Heart left ventricle (tissue), 16 donors: Measurements from ENCODE around the gene BUB1. TPM values are rescaled to one million over a fixed set of nuclear protein-coding genes. Genes with fewer than 3 reads are reported as not detected.

Experiments used
- ATAC-seq, 4 donors: fragments of 200-7000 bp; cut with Tn5 transposase; one replicate each; pipeline ENCODE4 v1.9.1; 2020 to 2022; ENCODE audit warnings: moderate library complexity in 4 of 4, mild to moderate bottlenecking in 3 of 4, moderate number of reproducible peaks in 1 of 4
- DNase-seq, 5 donors: peaks; one replicate each; pipeline ENCODE4 v3.0.0-alpha.2; 2020
- H3K27ac ChIP-seq, 12 donors: fragments of 200-600 bp; sonication (generic) in 4 of 12; one replicate each; pipeline versions ENCODE4 v1.5.0 to v1.8.0; 2016 to 2022; ENCODE audit warnings: mild to moderate bottlenecking in 2 of 12
- H3K27me3 ChIP-seq, 9 donors: fragments of 200-600 bp; sonication (generic) in 2 of 9; one replicate each; pipeline versions ENCODE4 v1.5.1 to v1.8.0; 2016 to 2022; ENCODE audit warnings: mild to moderate bottlenecking in 3 of 9
- H3K36me3 ChIP-seq, 9 donors: fragments of 200-600 bp; sonication (generic) in 2 of 9; one replicate each; pipeline versions ENCODE4 v1.5.0 to v1.8.0; 2018 to 2022; ENCODE audit warnings: mild to moderate bottlenecking in 2 of 9
- H3K4me1 ChIP-seq, 12 donors: fragments of 200-600 bp; sonication (generic) in 4 of 12; one replicate each; pipeline versions ENCODE4 v1.5.0 to v1.8.0; 2016 to 2022; ENCODE audit warnings: mild to moderate bottlenecking in 3 of 12
- H3K4me3 ChIP-seq, 12 donors: fragments of 200-600 bp; sonication (generic) in 4 of 12; one replicate each; pipeline versions ENCODE4 v1.5.0 to v1.8.0; 2017 to 2022; ENCODE audit warnings: mild to moderate bottlenecking in 9 of 12, moderate library complexity in 4 of 12
- H3K9me3 ChIP-seq, 12 donors: fragments of 200-600 bp; sonication (generic) in 4 of 12; one replicate each; pipeline versions ENCODE4 v1.5.0 to v1.8.0; 2016 to 2022; ENCODE audit warnings: mild to moderate bottlenecking in 1 of 12
- POLR2A ChIP-seq, 2 donors: fragments of 450-650 bp; IDR thresholded peaks; one replicate each; pipeline ENCODE4 v1.6.1; 2017; ENCODE audit warnings: antibody characterized with exemption in 2 of 2, mild to moderate bottlenecking in 2 of 2, moderate library complexity in 2 of 2
- WGBS, 4 donors: extraction: QIAGEN DNeasy Blood & Tissue Kit in 2 of 4; methylation state at CpG; one replicate each; pipeline versions ENCODE4 v1.1.5 to v1.1.7; 2013 to 2018; 5-methylcytosine and 5-hydroxymethylcytosine counted together
- intact Hi-C, 10 donors: fragments of 100-400 bp; cut with DNase I; formaldehyde crosslinking; loops; one replicate each; pipeline versions ENCODE4 v1.11.1 to v1.14.2; 2022
- polyA plus RNA-seq, 2 donors: library from polyadenylated mRNA; stranded (reverse); fragments of 200-250 nt; gene quantifications; one replicate each; pipeline ENCODE4 v1.2.3, GENCODE V29; 2013
- total RNA-seq, 9 donors: library from RNA; depleted of rRNA in 2 of 9; stranded (reverse); fragments of >200 nt in 2 of 9; fragmentation: NEBNext Ultra II Directional in 3 of 9; extraction: Animal tissue kit (Norgen Biotek cat#: 25700) in 3 of 9; gene quantifications; one replicate each; pipeline versions ENCODE4 v1.1.0 to v1.2.4, GENCODE V29; 2016 to 2023
- TF ChIP-seq, protein P1 (sequence below), 12 donors: fragments of 200-600 bp; sonication (generic) in 4 of 12; IDR thresholded peaks; one replicate each; pipeline versions ENCODE4 v1.5.0 to v1.8.0; 2018 to 2022; ENCODE audit warnings: antibody characterized with exemption in 12 of 12, mild to moderate bottlenecking in 5 of 12
- donor health status: ischemic (EF 13 %, LVEDD 7.1; RV severe dilation, severe dysfunction).
- donor health status: healthy with polysubstance abuse.
- donor health status: DM: no; HTN: yes; CAD: no.
- donor health status: DM: no; HTN: no; CAD: no.
- donor health status: ischemic (EF 25% LVEDD 6.9; RV normal size, moderate dysfunction).
- donor health status: ischemic (EF 25% LVEDD 5.7; RV mildly dilated, moderate dysfunction).
- donor health status: healthy.
- donor health status: DM: yes; HTN: yes; CAD: no.
- donor health status: ischemic (EF 35%, LVEDD 5.7; RV mildly dilated, moderate dysfunction).
- donor health status: nonischemic (EF 11% LVEDD 7.7; RV severe dilation, severe dysfunction).
- donor health status: DM: yes; HTN: yes; CAD: no.
- donor health status: PGD.
- donor health status: ischemic (EF 29% LVEDD 5.4; RV normal size, mild dysfunction).
- donor health status: nonischemic (EF 23%, LVEDD 6.1; RV moderate dilation, normal function).

Gene BUB1
- total and polyA plus RNA-seq, 11 donors: 0.11 to 8.3 (median 0.91) TPM; not detected in 1

DNA sequence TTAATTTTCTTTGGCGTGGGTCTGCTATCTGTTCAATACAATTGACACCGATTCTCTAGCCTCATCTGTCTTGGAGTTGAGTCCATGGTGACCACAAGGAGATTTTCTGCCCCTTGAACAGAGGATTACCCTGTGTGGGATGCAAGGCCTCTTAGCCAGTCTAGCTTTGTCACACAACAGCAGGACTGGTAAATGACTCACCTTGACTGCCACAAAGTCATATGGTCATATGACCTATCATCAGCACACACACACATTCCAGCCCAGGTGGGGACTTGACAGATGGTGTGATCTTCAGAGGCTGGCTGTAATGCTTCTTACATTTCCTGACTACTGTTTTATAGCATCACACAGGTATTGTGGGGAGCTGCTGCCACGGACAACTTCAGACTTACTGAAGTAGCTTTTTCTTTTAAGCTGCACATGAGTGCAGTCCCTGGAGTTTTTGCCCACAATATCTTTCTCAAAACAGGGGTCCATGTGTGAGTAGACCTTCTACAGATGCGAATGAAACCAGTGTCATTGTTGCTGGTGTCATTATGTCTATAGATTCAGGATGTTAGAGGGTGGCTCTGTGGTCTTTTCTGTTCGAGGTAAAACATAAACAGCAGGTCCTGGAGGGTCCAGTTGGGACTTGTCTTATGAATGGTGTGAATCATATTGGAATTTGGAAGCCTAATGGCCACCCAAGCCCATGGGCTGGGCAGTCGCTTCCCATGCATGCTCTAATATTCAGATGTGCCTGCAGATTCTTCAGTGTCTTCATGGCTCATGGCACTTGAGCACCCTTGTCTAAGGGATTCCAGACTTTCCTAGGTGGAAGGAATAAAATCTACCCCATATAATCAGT lies 35.9 kb upstream of the BUB1 start:
- H3K4me3 ChIP-seq: no peak overlapping the region
- H3K27ac ChIP-seq: no peak overlapping the region
- WGBS, 4 donors: 80 to 87% (median 84%) methylated on average over 6 of the region's 6 CpGs
- TF ChIP-seq POLR2A (IDR thresholded peaks at IDR 0.05): no peak
- TF ChIP-seq, protein P1, sequence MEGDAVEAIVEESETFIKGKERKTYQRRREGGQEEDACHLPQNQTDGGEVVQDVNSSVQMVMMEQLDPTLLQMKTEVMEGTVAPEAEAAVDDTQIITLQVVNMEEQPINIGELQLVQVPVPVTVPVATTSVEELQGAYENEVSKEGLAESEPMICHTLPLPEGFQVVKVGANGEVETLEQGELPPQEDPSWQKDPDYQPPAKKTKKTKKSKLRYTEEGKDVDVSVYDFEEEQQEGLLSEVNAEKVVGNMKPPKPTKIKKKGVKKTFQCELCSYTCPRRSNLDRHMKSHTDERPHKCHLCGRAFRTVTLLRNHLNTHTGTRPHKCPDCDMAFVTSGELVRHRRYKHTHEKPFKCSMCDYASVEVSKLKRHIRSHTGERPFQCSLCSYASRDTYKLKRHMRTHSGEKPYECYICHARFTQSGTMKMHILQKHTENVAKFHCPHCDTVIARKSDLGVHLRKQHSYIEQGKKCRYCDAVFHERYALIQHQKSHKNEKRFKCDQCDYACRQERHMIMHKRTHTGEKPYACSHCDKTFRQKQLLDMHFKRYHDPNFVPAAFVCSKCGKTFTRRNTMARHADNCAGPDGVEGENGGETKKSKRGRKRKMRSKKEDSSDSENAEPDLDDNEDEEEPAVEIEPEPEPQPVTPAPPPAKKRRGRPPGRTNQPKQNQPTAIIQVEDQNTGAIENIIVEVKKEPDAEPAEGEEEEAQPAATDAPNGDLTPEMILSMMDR (IDR thresholded peaks at IDR 0.05): no peak
- ATAC-seq: no peak
- intact Hi-C loops: no loop called here
- H3K36me3 ChIP-seq: no peaks in the 10 kb centered on the region
- H3K4me1 ChIP-seq: peaks cover 0 to 15% (median 6%) of the 10 kb centered on the region in 12 donors
- no peak for DNase-seq
- H3K9me3 ChIP-seq: no peaks in the 10 kb centered on the region
- peaks cover 0 to 11% (median 0%) of the 10 kb centered on the region in 9 donors for H3K27me3 ChIP-seq

DNA sequence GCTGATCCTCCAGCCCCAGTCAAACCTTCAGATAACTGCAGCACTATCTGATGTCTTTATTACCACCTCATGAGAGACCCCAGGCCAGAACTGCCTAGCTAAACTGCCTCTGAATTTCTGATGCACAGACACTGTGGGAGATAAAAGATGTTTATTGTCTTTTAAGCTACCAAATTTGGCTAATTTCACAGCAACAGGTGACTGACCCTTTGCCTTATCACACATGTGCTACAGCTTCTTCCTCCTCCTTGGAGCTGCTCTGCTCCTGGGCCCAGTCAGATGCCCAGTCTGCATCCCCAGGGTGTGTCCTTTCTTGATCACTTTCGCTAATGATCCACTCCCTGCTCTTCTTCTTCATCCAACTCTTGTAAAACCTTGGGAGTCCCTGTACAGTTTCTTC lies 34.9 kb upstream of the BUB1 start:
- Histone ChIP-seq H3K36me3 (no peaks in the 10 kb centered on the region), H3K4me3 (no peak overlapping the region), H3K27me3 (peaks cover 0 to 11% (median 0%) of the 10 kb centered on the region in 9 donors), H3K4me1 (peaks cover 0 to 10% (median 5%) of the 10 kb centered on the region in 12 donors), H3K27ac (no peak overlapping the region), H3K9me3 (no peaks in the 10 kb centered on the region)
- 86 to 93% (median 91%) methylated on average over 1 of the region's 1 CpG for WGBS, 4 donors
- ATAC-seq: no peak
- intact Hi-C loops: no loop called here
- no peak for DNase-seq
- TF ChIP-seq POLR2A (IDR thresholded peaks at IDR 0.05): no peak
- TF ChIP-seq, protein P1 (IDR thresholded peaks at IDR 0.05): no peak

DNA sequence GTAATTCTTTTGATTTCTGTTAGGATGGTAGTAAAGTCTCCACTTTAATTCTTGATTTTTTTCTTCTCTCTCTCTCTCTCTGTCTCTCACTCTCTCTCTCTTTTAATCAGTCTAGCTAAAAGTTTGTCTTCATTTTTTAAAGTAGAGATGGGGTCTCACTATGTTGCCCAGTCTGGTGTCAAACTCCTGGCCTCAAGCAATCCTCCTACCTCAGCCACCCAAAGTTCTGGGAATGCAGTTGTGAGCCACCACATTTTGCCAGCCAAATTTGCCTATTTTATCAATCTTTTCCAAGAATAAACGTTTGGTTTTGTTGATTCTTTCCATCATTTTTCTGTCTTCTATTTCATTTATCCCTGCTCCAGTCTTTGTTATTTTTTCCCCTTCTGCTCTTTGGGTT lies 30.6 kb upstream of the BUB1 start:
- Histone ChIP-seq H3K9me3 (no peaks in the 10 kb centered on the region), H3K4me3 (no peak overlapping the region), H3K36me3 (no peaks in the 10 kb centered on the region), H3K27me3 (peaks cover 0 to 11% (median 0%) of the 10 kb centered on the region in 9 donors), H3K4me1 (no peaks in the 10 kb centered on the region), H3K27ac (no peak overlapping the region)
- 29 to 45% (median 39%) methylated on average over 1 of the region's 1 CpG for WGBS, 4 donors
- ATAC-seq: no peak
- TF ChIP-seq, protein P1 (IDR thresholded peaks at IDR 0.05): no peak
- TF ChIP-seq POLR2A (IDR thresholded peaks at IDR 0.05): no peak
- DNase-seq: no peak
- intact Hi-C loops: no loop called here

DNA sequence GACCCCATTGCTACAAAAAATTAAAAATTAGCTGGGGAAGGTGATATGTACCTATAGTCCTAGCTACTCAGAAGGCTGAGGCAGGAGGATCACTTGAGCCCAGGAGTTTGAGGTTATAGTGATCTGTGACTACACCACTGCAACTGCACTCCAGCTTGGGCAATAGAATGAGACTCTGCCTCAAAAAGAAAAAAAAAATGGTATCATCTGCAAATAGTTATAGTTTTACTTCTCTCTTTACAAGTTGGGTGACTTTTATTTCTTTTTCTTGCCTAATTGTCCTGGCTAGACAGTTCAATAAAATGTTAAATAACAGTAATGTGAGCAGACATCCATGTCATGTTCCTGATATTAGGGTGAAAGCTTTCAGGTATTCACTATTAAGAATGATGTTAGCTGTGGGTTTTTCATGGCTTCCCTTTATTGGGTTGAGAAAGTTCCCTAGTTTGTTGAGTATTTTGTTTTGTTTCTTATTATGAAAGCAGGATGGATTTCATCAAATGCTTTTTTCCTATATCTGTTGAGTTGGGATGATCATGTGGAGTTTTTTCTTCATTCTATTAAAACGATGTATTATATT lies 29.6 kb upstream of the BUB1 start:
- peaks cover 0 to 11% (median 0%) of the 10 kb centered on the region in 9 donors for H3K27me3 ChIP-seq
- intact Hi-C loops: no loop called here
- H3K4me1 ChIP-seq: peaks cover 0 to 3% (median 0%) of the 10 kb centered on the region in 12 donors
- ATAC-seq (no peak), DNase-seq (no peak)
- no peaks in the 10 kb centered on the region for H3K9me3 ChIP-seq
- TF ChIP-seq, protein P1 (IDR thresholded peaks at IDR 0.05): no peak
- no peak for TF ChIP-seq POLR2A (IDR thresholded peaks at IDR 0.05)
- WGBS, 4 donors: 67 to 79% (median 70%) methylated on average over 1 of the region's 1 CpG
- no peak overlapping the region for H3K4me3 ChIP-seq
- H3K36me3 ChIP-seq: no peaks in the 10 kb centered on the region
- no peak overlapping the region for H3K27ac ChIP-seq
